GM10266 (cell line): ENCODE data around the gene SKOR1.

Experiments
- DNase-seq: peaks from one replicate; pipeline ENCODE4 v3.0.0; 2012; ENCODE audit errors: extremely low spot score
- CTCF ChIP-seq: IDR thresholded peaks from 2 replicates; pipeline ENCODE4 v1.5.1; 2012; ENCODE audit warnings: mild to moderate bottlenecking, low read depth; ENCODE audit not compliant: control insufficient read depth, insufficient read depth; ENCODE audit errors: missing control alignments

Gene SKOR1

DNA sequence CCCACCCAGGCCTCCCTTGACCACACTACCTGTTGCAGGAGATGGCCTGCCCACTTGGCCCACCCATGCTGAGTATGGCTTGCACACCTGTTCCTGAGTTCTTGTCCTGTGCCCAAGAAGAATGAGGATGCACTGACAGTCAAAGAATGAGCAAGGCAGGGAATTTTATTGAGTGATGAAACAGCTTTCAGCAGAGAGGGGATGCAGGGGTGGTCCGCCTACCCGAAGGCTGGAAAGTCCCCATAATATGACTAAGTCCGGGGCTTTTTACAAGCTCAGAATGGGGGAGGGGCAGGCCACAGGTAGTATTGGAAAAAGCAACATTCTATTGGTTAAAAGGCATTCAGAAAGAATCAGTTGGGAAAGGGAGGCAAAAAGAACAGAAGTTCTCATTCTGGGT is 44.4 kb downstream of the SKOR1 start:
- no peak for TF ChIP-seq CTCF
- no peak for DNase-seq

- no peak for DNase-seq
- TF ChIP-seq CTCF, result no peak
Measured at GRCh38 chr15:67870868-67871408, 45.6 kb downstream of the SKOR1 start.

GRCh38 chr15:67873777-67874176 is 48.5 kb downstream of the SKOR1 start:
- TF ChIP-seq CTCF, result no peak
- no peak for DNase-seq

DNA sequence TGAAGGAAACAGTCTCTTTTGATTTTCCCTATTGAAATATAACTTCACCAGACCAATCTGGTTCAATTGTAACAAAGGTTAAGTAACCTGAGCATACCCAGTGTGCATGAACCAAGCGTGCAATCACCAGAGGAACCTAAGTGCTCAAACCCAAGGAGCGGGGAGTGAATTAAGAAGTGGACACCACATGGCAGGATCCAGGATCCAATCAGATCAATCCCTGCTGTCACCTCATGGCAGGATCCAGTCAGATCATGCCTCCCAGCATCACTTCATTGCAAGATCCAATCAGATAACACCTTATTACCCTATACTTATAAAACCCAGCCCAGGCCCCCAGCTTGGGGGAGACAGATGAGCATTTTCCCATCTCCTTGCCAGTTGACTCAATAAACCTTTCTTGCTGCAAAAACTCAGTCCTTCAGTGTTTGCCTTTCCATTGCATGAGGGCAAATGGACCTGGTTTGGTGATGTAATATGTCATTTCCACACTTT is 53.5 kb downstream of the SKOR1 start:
- DNase-seq, result no peak
- TF ChIP-seq CTCF, result no peak

- no peak for TF ChIP-seq CTCF
- no peak for DNase-seq
Measured at GRCh38 chr15:67879440-67880129, 54.3 kb downstream of the SKOR1 start.

GRCh38 chr15:67880651-67881182 is 55.4 kb downstream of the SKOR1 start:
- TF ChIP-seq CTCF, result no peak

More at GRCh38 chr15:67880651-67881182, 55.4 kb downstream of the SKOR1 start:
- no peak for DNase-seq
